Mucosa of gallbladder (tissue), 1 donor: ENCODE measurements around the gene PBX1. TPM values are rescaled to one million over a fixed set of nuclear protein-coding genes. Genes with fewer than 3 reads are reported as not detected.
"Not testable (repeated sequence)": the region's sequence is repeated elsewhere in the genome, so short reads cannot be mapped to it uniquely, and the experiment has no call there.

Experiments
- DNase-seq: peaks from one replicate; pipeline ENCODE4 v3.0.0-alpha.2; 2020; ENCODE audit warnings: low spot score
- total RNA-seq: library from RNA; stranded (reverse); gene quantifications from one replicate; pipeline ENCODE4 v1.2.1, GENCODE V29; 2021
- donor health status: DM: no; HTN: no; CAD: no.

The PBX1 gene
- 175 TPM for total RNA-seq

DNA sequence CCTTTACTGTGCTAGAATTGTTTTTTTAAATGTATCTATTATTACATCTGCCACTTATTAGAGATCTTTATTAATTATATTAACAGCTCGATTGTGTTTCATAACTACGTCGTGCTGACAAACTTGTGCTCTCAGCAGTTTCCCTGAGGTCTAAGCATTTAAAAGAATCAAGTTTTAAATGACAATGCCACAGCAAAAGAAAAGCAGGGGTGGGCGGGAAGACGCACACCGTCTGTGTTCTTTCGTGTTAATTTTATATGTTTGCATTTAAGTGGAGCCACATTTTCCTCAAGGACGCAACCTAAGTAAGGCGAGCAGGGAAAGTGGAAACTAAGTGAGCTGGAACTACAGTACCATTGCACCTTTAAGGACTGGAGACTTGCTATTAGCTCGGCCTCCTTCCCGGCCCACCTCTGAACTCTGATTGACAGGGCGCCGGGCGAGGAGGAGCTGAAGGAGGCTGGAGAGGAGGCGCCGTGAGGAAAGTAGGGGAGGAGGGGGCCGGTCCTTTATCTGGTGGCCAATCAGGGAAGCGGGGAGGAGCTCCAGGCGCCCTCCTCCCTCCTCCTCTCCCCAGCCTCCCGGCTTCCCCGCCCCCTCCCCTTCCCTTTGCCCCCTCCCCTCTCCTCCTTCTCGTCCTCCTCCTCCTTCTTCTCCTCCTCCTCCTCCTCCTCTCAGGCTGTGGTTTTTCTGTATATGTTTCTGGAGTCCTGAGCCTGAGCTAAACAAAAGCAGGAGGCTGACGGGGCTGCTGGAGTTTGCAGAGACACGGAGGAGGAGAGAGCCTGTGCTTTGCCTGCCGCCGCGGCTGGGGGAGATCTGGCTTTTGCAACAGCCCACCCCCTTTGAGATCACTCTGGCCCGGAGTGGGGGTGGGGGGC is at the start of gene PBX1:
PBX1 (plus strand) TSS at position 724 of the 881 bp plus-strand sequence.
- peak; percentile 97 for DNase-seq

DNA sequence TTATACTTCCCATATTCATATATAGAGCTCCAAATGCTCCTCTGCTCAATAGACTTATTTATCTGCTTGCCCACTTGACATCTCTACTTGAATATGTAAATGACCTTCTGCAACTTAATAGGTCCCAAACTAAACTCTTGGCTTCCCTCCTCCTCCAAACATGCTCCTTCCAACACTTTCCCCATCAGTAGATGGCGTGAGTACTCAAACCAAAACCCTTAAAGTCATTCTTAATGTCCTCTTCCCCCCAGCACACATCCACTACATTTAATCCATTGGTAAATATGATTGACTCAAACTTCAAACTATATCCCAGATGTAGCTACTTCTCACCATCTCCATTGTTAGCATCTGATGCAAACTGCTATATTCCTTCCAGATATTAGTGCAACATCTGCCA is 48.5 kb upstream of the PBX1 start:
- DNase-seq: no peak

DNA sequence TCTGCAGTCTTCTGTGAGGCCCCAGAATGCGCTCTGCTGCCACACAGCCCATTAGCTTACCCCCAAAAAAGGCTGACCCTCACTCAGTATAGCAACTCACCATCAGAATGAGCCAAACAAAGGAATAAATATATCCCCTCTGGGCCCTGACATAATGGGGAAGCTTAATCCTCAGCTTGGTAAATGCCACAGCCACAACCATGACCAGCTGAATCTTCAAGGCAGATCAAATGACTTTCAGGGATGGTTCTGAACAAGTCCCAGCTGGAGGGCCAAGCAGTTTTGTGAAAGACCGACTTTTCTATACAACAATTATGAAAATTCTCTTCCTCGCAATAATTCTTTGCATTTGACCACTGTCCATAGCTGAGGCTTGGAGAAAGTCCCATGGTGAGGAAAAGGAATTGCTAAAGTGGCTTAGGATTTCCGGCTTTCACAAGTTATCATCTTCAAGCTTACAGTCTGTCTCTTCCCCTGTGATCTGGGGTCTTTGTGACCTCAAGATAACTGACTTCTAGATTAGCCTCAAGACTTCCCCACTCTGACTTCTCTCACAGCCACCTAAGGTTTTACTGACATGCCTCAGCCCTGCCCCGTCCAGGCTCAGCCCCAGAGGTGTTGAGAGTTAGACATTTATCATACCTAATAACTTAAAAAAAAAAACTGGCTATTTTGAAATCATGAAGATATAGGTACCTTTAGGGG is 47.8 kb upstream of the PBX1 start:
- no peak for DNase-seq

DNA sequence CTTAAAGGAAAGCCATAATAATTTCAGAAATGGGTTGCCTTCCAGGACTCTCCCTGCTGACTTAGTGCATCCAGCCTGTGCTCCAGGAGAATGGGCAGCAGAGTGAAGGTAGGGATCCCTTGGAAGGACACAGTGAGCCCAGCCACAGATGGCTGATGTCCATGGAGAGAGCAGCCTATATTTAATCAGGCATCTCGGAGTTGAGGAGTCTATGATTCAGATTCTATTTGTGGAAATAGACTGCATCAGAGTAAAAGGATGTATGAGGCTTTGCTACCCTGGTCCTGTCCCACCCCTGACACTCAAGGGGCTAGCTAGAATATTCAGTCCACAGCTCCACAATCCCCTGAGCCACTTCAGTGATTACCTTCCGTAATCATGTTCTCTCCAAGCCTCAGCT is 43.8 kb upstream of the PBX1 start:
- no peak for DNase-seq

DNA sequence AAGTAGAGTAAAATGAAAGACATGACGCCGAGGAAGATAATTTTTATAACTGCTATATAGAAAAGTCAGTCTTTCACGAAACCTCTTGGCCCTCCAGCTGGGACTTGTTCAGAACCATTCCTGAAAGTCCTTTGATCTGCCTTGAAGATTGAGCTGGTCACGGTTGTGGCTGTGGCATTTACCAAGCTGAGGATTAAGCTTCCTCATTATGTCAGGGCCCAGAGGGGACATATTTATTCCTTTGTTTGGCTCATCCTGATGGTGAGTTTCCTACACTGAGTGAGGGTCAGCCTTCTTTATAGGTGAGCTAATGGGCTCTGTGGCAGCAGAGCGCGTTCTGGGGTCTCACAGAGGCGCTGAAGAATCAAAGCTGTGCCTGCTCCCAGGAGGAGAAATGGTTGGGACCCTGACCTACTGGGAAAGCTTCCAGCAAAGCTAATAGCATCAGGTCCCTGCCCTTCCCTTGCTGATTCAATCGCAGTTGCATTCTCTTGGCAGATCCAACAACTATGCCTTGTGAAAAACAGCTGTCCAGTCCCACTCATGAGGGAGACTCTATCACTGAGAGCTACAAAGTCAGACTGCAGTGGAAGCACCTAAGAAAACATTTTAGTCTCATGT is 43.2 kb upstream of the PBX1 start:
- DNase-seq: no peak

DNA sequence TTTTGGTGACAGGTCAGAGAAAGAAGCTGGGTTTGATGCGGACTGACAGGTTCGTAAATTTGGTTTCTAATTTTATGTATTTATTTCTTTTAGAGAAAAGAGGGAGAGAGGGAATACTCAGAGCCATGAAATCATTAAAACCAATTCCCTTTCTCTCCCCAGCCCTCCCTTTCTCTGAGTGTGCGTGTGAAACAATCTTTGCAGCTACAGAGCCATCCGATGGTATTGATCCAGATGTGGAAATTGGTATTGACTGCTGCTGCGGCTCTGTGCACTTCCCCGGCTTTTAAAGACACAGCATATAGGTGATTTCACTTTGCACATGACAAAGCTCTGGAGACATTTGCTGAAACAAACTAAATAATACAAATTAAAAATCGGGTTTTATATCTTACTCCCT is 42.4 kb upstream of the PBX1 start:
- DNase-seq: no peak

DNA sequence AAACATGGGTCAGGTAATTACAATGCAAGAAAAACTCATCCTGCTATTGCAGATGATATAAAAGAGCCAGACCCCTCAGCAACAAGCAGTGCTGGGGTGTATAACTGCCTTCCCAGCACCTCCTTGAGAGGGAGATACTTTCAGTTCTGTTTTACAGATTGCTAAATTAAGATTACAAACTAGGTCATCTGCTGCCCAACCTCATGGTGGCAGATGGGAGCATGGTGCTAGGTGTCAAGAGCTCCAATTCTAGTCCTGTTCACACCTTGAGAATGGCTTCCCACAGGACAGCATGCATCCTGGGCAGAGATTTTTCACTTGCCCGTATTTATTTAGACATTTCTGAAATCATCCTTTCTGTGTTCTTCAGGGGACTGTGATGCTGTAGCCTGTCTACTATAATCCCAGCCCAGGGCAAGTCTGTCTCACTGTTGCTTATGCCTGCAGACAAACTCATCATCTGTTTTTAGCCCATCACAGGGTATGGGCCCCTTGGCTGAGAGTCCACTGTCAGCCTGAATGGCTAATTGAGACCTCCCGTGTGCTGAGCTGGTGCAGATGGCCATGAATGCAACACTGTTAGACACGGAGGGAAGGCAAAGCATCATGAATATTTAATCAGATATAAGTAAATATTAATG is 40.2 kb upstream of the PBX1 start:
- DNase-seq: no peak

DNA sequence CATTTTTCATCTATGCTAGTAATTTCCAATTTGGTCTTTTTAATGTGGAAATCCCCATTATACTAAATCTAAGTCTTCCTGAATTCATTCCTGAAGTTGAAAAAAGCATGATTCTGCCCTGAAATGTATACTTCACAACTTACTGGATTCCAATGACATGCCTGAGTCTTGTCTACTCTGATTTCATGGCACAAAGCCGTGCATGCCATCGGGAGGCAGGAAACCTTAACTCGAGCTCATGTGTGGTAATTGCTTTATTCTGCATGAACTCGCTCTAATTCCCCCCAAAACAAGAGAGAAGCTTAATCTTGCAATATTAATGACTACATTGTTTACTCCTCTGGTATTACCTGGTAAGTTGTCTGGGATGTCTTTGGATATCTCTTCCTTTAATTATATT is 39.6 kb upstream of the PBX1 start:
- DNase-seq: no peak

DNA sequence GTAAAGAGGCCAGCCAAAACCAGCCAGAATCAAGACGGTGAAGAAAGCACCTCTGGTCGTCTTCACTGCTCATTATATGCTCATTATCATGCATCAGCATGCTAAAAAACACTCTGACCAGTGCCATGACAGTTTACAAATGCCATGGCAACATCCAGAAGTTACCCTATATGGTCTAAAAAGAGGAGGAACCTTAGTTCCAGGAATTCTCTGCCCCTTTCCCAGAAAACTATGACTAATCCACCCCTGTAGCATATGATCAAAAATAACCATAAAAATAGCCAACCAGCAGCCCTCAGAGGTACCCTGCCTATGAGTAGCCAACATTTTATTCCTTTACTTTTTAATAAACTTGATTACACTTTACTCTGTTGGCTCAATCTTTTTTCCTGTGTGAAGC is 34.2 kb upstream of the PBX1 start:
- no peak for DNase-seq

DNA sequence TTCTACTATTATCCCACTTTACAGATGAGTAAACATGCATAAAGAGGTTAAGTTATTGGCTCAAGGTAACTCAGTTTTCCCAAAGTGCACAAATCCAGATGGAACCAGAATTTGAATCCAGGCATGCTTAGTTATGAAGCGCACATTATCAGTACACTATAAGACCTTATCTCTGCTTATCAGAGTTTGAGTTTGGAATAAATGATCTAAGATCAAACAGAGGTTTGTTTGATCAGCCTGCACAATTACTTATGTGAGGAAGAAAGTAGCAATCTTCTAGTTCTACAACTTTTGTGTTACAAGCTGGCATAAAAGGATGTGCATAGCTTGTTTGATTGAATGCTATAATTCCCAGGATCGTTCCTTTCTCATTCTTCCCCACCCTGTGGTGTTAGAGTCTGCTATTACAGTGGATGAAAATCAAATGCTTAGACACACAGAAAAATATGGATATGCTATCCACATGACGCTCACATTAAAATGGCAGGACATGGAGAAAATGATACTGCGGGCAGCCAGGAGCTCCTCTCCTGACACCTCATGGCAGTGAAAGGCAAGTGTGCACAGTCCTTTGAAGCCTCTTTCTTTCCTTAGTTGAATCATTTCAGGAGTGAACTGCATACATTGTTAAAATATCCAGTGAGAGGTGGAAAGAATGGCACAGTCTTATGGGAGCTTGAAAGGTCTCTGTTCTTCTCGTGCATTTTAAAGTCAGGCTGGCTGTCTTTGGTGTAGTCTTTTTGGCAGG is 23.9 kb upstream of the PBX1 start:
- no peak for DNase-seq

DNA sequence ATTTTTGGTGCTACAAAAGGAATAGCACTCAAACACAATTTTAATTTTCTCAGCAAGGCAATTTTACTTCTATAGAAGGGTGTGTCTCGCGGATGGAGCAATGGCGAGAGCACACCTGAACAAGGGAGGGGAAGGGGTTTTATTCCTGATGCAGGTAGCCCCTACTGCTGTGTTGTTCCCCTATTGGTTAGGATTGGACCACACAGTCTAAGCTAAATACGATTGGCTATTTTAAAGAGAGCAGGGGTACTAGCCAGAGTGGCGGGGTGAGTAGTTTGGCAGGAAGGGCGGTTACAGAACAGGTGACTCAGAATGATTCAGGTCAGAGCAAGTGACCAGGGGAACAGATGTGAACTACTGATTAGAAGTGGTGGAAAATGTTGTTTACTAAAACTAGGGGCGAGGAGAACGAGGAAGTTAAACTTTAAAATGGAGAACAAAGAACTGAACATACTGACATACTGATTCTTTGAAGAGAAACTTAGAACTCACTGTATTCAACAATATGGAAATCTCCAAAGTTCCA is 6.5 kb upstream of the PBX1 start:
- not testable (repeated sequence) for DNase-seq

DNA sequence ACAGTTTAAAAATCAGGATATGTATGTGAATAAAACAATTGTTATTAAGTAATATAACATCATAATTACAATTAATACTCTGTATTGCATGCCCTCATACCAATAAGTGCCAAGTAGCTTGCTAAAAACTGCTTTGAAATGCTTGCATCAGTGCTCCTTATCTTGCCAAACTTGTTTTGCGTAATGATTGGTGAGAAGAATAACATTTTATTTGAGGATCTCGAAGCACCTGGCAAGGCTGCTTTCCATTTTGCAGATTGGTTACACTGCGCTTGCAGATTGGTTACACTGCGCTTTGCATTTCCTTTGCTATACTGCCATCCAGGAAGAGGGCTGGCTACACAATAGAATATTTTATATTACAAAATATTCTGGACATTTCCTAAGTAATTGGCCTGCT is 1.7 kb upstream of the PBX1 start:
- no peak for DNase-seq

DNA sequence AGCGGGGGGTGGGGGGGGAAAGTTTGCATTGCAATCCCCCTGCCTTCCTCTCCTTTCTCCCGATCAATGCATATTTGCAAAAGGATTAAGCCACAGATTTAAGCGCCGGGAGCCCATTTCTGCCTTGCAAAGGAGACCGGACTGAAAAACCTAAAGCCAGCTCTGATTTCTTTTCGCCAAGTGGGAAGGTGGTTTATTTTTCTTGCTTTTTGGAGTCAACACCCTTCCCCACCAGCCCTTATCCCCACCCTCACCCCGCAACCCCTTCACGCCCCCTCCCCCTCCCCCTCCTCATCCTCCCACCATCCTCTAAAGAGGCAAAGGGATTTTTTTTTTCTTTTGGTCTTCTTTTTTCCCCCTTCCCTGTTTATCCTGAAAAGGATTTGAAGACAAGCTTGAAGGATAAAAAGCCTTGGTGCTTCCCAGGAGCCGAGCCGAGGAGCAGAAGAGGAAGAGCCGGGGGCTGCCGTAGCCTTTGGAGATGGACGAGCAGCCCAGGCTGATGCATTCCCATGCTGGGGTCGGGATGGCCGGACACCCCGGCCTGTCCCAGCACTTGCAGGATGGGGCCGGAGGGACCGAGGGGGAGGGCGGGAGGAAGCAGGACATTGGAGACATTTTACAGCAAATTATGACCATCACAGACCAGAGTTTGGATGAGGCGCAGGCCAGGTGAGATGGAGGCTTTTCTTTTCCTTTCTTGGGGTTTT is 513 bp downstream of the PBX1 start:
- no peak for DNase-seq

DNA sequence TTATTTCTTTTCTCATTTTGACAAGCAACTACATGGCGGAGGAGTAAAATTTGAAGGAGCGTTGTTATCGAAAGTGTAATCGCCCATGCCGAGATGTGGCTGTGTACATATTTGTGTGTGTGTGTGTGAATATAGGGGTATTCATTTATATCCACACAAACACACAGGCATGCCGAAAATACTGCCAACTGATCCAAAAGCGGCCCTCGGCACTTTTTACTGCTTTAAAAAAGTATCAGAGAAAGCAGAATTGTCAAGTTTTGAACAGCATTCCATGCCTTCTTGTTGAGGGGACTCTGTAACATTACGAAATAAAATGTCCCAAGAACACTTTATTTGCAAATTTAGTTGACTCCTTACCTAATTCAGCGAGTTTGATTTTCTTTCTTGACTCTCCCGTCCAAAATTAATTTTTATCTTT is 1.1 kb downstream of the PBX1 start:
- no peak for DNase-seq

DNA sequence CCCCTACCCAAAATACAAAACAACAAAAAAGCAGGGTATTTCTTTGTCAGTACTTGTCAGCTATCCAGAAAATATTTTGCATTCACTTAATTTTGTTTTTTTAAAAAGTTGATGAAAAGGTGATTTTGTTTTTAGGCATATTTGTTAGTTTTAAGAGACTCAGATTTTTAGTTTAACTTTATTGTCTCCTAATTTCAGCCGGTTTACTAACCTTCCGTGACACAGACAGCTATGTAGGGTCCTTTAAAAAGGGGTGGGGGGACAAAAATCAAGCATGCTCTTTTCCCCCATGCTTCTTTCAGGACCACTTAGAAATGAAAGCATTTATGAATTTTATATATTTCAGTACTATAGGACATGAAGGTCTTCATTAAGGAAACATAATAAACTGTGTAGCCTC is 1.6 kb downstream of the PBX1 start:
- no peak for DNase-seq

DNA sequence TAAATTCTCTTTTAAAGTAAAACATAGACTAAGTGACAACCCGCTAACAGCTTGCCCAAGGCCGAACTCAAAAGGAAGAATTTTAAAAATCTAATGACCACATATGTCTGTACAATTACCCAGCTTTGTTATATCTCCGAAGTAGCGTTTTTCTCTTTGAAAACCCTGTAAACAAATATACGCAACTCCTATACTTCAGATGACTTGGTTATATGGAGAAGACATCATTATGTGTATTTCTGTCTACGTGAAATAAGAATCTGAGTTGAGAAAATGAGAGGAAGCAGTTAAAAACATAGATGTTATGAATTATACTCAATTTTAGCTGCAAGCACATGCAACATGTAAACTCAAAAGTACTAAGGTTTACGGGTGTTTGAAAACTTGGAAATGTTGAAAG is 2.0 kb downstream of the PBX1 start:
- DNase-seq: no peak

DNA sequence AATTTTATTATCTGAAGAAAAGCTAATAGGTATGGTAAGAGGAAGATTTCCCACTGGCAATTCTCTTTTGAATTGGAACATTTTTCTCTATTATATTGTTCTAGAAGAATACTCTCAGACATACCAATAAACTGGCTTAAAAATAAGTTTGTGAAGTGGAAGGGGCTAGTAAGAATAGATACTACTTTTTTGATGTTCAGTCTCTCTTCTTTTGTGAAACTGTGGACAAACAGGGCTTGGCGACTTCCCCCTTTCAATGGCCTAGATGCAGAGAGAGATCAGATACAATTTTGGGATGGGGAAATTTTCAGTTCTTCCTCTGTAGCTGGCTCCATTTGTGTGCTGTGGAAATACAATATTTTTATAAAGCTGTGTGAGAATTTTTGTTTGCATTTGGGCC is 2.5 kb downstream of the PBX1 start:
- DNase-seq: no peak

DNA sequence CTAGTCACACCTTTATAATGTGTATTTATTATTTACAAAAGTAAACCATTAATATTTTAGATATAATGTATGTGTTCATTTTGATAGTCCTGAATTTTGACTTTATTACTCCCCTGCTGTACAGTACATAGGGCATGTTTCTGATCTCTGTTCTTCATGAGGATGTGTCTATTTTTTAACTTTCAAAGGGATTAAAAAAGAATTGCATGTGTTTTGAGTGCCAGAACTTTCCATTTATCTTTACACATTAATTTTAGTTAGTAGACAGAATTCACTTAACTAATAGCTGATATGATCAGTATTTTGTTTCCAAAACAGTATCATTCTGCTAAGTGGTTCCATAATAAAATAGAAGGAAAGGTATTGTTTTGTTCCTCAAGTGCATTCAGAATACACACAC is 3.1 kb downstream of the PBX1 start:
- no peak for DNase-seq

DNA sequence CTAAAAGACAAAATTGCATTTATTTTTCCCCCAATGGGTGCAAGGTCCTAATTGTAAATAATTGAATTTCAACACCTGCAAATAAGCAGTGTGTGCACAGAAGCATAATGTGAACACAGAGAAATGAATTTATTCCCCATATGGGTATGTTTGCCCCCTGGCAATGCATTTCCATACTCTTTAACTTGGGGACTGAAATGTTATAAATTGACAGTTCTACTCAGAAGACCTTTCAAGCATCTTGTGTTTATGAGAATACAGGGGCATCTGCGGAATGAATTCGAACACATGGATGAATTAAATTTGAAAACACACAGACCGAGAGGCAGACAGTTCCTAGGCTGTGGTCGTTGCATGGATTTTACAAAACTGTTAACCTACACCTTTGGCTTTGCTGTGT is 3.5 kb downstream of the PBX1 start:
- no peak for DNase-seq

DNA sequence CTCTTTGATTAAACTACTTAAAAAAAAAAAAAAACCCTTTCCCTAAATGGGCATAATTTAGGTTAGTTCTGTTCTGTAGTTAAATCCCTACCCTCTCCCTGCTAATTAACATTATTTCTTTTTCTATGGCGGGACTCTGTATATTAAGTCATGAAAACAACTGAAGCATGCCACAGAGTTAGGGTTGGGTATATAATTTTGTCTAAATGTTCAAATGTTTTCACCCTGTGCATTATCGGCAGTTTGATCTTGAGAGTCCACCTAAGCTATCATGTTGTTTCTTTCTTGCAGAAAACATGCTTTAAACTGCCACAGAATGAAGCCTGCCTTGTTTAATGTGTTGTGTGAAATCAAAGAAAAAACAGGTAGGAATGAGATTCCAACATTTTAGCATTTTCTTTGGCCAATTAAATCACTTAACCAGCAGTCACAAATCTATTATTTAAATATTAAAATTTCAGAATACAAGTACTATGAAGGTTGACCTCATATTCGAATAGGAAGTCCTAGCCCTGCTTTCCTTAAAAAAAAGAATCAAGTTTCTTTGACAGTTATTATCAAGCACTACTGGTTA is 4.0 kb downstream of the PBX1 start:
- DNase-seq: no peak
